ENCODE measurements around the gene CAMK1D.
"Not testable (repeated sequence)": the region's sequence is repeated elsewhere in the genome, so short reads cannot be mapped to it uniquely, and the experiment has no call there.

CAMK1D gene

DNA sequence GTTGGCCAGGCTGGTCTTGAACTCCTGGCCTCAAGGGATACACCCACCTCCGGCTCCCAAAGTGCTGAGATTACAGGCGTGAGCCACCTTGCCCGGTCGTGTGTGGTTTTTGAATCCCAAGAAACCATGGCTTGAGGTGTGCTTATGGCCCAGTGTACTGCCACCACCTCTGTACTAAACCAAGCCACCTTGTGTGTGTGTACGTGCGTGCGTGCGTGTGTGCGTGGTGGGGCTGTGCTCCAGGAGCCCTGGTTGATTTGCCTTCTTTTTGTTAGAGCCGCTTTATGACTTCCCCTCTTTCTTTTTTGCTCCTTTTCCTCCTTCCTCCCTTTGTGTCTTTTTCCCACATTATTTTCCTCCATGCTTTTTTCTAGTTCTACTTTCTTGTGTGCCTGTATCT is 121.4 kb downstream of the CAMK1D start:
- no peak for DNase-seq

DNA sequence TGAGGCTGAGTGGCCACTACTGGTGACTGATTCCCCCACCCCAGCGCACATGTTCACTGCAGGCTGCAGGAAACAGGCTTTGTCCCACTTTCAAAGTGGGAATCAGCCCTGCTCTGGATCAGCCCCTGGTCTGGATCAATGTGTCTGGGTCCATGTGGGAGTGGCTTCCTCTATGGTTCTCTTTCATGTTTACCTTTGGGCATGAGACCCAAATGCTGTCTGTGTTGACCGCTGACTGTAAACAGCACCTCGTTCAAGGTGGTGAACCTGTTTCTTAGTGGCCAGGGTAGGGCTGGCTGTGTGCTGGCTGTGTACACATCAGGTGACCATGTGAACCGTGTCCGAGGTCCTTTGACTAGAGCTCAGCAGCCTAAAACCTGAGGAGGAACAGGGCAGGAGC is 121.8 kb downstream of the CAMK1D start:
- no peak for DNase-seq

DNA sequence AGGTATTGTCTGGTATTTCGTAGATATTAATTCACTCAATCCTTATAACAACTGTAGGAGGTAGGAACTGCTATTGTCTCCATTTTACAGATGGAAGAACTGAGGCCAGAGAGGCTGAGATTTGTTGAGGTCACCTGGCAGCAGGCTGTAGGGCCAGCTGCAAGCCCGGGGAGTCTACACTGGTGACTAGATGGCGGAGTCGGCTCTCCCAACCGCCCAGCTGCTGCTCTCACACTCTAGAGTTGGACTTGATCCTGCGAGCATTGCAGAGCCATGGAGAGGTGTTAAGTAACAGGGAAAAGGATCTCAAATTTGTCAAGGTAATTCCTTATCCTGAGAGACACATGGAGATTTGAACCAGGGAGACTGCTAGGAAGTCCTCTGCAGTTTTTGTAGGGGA is 124.1 kb downstream of the CAMK1D start:
- no peak for DNase-seq

DNA sequence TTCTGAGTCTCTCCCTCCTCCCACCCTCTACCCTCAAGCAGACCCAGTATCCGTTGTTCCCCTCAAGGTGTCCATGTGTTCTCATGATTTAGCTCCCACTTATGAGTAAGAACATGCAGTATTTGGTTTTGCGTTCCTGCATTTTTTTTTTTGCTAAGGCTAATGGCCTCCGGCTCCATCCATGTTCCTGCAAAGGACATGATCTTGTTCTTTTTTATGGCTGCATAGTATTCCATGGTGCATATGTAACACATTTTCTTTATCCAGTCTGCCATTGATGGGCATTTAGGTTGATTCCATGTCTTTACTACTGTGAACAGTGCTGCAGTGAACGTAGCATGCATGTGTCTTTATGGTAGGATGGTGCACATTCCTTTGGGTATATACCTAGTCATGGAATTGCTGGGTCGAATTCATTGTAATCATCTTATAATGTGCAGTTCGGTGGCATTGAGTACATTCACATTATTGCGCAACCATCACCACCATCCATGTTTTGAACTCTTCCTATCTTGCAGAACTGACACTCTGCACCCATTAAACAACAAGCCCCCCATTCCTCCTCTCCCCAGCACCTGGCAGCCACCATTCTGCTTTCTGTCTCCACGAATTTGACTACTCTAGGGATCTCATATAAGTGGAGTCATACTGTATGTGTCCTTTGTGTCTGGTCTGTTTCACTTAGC is 125.5 kb downstream of the CAMK1D start:
- no peak for DNase-seq

DNA sequence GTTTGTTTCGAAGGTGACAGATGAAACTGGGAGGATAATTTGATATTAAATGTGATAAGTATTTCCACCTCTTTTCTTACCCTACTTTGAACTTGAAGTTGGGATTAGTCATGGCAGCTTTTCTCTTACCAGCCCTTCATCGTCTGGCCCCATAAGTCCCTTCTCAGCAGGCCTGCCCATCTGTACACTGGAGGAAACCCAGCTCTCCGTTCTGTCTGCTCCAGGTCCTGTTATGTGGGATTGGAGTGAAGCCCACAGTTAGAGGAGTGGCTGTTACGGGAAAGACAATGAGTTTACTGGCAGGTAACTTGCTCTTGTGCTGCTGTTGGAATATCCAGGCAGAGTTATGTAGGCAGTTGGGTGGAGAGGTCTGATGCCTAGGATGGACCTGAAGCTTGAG is 127.3 kb downstream of the CAMK1D start:
- no peak for DNase-seq

DNA sequence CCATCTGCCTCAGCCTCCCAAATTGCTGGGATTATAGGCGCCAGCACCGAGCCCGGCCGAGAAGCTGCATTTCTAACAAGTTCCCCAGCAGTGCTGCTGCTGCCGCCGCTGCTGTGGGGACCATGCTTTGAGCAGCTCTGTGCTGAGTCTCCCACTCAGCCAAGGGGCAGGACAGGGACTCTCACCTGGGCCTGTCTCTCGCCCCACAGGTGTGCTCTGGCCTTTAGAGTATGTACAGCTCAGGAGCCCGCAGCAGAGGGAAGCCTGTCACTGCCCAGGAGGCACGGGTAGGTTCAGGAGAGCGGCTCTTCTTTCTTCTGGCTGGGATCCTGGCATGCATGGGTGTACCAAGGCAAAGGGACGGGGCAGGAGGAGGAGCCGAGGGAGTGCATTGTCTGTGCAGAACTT is 130.1 kb downstream of the CAMK1D start:
- DNase-seq: no peak

DNA sequence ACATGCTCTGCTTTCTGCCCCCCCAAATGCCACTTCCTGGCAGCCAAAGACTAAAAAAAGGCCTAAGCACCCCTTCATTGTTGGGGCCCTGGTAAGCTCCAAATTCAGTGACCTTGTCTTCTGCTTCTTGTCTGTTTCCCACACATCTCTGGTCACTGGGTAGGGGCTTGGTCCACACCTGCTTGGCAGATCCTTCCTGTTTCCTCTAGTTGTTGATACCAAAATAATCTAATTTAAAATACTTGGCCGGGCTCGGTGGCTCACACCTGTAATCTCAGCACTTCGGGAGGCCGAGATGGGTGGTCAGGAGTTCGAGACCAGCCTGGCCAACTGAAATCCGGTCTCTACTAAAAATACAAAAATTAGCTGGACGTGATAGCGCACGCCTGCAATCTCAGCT is 130.6 kb downstream of the CAMK1D start:
- DNase-seq: no peak

DNA sequence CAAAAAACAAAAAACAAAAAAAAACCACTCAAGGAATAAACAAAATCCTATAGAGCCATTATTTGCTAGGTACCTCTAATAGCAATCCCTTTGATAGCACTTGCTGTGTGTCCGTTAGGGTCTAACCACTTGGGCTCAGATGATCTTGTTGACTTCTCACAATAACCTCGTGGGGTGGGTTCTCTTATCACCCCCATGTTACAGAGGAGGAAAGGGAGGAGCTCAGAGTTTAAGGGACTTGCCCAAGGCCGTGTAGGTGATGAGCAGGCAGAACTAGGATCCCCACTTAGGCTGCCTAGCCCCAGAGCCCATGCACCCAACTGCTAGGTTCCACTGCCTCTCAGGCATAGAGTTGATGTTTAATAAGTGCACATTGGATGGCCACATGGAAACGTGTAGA is 131.1 kb downstream of the CAMK1D start:
- no peak for DNase-seq

DNA sequence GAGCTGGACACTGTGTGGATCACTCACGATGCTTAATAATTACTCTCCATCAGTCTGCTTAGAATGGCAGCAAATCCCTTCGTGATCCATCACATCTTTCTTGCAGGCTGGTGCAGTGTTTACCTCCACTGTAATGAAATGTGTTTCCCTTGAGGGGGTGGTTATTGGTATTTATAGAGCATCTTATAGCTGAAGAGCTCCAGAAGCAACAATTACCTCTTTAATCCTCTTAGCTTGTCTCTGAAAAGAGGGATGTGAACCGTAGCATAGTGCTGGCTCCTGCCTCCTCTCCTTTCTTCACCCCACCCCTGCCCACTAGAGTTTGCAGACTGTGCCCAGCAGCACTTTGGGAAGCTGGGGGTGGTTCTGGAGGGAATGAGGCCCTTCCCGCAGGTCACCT is 132.6 kb downstream of the CAMK1D start:
- DNase-seq: no peak

DNA sequence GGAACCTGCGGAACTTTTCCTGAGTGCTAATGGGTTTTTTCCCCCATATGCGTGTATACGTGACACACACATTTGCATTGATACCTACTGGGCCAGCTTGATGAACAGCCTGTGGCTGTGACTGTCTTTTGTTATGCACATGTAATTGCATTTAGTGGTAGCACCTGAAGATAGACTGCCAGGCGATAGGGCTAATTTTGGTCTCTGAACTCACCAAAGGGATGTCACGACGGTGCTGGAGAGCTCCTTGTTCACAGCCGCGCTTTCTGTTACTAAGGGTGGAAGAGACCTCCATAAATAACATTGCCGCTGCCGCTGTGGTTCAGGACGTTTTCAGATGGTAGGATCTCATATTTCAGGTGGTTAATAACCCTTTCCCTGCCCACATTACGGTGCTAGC is 133.2 kb downstream of the CAMK1D start:
- DNase-seq: no peak

DNA sequence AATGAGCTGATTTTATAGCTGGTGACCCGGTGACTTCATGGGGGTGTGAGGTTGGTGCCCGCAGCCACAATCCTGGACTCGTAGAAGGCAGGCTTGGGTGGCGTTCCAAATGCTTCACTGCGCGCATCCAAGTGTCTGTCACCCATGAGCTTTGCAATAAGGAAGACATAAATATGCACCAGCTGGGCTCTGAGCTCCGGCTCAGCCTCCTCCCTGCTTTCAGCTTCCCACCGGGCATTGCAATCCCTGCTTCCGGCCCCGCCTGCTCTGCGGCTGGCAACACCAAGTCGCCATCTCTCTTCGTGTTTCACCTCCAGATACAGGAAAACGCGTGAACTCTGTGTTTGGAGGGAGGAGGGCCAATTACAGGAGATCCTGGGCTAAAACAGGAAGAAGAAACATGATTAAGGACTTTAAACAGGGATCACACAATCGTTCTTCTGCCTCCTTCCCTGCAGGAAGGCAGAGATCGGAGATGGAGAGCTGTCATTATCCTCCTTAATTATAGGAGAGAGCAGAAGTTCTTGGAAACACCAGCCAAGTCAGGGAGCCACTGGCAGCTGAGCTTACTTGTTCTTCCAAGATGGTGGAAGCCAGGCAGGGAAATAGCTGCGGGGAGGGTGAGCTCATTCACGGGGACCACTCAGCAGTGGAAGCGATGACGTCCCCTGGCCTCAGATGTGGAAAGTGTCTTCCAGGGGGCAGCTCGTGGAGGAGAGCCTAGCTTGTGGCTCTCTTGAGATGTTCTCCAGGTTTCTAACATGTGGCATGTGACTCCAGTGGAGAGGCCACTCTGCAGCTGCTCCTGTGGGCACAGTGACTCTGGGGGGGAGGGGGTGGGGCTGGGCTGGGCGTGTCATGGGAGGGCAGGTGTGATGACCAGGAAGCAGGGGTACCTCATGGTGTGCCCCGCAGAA is 134.9 kb downstream of the CAMK1D start:
- no peak for DNase-seq

DNA sequence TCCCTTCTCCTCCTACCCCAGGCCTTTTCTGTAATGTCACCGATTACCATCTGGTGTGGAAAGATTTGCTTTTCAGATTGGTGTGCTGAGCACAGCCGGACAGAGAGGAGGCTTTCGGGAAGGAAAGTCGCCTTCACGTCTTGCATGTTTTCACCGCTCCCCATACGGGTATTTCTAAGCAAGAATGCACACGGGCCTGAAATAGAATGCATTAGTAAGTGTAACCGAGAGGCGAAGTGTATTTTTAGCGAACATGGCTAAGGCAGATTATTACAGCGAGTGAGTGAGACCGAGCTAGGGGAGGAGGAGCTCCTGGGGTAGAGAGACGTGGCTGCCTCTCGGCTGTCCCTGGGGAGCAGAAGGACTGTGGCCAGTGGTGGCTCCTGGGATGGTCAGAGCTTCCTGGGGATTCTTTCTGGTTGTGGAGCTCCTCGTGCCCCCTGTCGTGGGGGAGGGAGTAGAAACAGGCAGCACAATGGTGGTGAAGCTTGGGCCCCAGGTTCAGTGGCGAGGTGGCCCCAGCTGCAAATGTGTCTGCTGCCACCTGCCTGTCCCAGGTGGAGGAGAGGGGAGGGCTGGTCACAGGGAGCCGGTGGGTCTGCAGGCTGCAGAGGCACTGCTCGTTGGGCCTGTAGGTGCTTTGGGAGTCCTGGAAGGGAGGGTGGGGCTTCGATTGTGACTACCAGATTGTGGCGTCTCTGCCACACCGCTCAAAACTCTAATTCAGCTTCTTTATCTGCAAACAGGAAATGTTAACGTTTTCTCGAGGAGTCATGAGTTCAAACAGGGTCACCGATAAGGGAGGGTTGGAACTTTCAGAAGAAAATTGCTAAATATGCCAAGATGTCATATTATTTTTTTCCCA is 135.8 kb downstream of the CAMK1D start:
- DNase-seq: no peak

DNA sequence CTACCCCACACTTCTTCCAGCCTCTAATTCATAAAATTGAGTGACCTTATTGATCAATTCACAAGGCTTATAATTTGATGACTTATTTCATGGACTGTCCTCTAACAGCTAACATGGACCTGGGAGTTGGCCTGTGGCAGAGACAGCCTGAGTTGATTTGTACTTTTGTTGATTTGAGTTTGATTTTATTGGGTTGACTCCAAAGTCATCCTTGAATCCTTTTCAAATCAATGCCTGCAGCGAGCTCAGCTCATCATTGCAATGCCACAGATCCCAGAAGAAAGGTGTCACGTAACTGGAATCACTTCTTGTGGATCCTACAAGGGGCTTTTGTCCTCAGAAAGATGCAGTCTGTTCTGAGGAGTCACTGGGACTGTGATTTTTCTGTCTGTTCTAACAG is 138.0 kb downstream of the CAMK1D start:
- no peak for DNase-seq

DNA sequence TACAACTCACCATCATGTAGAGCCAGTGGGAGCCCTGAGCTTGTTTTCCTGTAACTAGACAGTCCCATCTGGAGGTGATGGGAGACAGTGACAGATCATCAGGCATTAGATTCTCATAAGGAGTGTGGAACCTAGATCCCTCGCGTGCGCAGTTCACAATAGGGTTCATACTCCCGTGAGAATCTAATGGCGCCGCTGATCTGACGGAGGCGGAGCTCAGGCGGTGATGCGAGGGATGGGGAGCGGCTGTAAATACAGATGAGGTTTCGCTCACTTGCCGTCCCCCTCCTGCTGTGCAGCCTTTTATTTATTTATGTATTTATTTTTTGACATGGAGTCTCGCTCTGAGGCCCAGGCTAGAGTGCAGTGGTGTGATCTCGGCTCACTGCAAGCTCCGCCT is 139.3 kb downstream of the CAMK1D start:
- no peak for DNase-seq

DNA sequence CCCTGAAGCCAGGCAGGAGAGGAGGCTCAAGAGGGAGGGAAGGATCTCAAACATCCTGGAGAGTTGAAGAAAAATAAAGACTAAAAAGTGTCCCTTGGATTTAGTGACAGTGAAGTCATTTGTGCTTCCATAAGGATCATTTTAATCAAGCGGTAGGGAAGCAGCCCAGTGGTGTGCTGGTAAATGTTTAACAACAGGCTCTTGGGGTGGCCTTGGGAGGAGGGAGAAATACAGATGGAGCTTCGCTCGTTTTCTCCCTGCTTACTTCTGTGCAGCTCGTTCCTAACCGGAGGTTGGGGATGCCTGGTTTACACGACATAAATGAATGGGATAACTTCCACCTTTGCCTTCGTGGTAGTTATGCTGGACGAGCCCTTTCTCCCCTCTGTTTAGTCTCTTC is 140.0 kb downstream of the CAMK1D start:
- no peak for DNase-seq

DNA sequence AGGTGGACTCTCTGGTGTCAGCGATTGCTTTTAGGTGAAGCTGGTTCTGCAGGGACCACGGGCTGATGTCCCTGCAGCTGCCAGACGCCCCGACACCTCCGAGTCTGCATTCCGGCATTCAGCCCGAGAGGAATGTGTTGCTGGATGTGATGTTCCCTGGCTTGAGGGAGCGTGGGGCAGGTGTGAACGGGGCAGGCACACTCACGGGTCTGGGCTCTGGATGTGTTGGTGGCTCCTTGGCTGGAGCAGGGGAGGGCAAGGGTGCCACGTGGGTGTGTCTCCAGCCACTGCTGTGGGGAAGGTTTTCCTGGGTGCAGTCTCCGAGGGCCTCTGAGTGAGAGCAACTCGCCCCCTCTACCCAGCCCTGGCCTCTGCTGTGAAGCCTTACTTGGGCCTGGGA is 140.5 kb downstream of the CAMK1D start:
- no peak for DNase-seq

DNA sequence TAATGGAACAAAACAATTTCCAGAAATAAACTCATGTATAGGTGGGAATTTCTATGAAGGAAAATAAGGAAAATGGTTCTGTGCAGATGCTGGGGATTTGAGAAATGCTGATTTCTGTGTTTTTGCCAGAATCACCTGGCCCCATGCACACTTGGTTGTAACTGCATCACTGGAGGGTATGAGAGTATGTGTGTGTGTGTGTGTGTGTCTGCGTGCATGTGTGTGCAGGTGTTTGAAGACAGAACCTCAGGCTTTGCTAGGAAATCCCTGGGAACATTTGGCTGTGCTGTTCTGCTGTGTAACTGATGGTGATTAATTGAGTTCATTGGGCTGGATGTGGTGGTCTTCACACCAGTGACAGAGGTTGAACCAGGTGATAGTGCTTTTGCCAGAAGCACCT is 141.6 kb downstream of the CAMK1D start:
- DNase-seq: no peak

DNA sequence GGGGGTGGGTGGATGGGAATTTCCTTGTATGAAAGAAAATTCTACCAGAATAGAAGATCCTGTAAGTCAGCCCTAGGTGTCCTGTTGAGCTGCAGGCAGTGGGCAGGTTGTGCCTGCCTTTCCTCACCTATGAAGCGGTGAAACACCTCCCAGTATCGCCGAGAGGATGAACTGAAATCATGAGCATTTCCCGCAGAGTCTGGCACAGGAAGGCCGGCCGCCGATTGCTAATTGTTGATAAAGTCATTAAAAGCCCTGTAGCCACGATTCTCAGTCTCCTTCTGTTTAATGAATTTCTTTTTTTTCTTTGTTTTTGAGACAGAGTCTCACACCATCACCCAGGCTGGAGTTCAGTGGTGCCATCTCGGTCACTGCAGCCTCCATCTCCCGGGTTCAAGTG is 142.1 kb downstream of the CAMK1D start:
- DNase-seq: no peak

DNA sequence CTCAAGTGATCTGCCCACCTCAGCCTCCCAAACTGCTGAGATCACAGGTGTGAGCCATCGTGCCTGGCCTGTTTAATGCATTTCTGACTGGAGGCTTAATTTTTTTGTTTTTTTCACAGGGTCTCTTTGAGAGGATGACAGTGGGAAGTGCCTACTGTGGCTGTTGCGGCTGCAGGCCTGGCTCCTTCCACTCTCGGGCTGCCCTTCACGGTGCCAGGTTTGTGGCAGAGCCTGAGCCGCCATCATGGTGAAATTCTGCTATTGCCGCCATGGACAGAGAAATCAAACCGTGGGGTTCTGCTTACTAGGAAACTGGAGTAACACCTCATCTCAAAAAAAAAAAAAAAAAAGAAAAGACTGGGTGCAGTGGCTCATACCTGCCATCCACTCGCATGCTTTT is 142.7 kb downstream of the CAMK1D start:
- DNase-seq: no peak

DNA sequence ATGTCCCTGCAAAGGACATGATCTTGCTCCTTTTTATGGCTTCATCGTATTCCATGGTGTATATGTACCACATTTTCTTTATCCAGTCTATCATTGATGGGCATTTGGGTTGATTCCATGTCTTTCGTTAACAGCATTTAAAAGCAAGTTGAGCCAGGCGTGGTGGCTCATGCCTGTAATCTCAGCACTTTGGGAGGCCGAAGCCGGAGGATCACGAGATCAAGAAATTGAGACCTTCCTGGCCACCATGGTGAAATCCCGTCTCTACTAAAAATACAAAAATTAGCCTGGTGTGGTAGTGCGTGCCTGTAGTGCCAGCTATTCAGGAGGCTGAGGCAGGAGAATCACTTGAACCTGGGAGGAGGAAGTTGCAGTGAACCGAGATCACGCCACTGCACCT is 147.7 kb downstream of the CAMK1D start:
- DNase-seq: not testable (repeated sequence)

DNA sequence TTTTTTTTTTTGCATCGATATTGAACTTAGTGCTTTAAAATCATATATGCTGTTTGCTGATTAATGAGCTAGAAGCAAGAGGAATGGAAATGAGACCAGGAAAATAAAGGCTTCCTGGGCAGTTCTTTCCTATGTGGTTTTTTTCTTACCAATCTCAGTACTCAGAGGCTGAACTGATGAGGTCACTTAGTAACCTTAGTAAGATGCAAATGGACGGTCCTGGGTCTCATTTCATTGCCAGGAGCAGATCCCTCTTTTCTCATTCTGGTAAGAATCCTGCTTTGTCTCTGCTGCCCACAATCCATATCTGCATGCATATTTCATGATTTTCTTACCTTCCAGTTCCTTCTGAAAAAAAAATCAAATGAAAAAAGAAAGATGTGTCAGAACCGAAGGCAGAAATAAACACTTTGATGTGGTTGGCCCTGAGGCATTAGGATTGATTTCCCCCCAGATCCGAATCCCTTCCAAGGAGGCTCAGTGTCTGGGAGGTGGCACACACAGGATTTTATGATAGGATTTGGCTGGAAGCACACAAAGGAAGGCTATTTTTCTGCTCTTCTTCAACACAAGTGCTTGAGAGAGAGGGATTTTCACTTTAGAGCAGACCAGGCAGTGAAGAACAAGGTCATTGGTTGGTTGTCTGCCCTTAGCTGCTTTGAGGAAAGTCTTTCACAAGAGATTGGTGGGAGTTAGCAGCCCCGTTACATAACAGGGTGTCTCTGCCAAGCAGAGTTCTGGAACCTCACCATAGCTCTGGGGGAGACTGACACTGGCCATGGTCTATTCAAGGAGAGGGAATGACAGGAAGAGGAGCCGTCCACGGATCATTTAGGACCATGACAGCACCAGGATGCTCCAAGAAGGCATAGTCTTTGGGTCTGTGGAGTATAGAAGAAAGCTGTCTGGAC is 150.0 kb downstream of the CAMK1D start:
- DNase-seq: no peak

Measured in NCI-H748 treated with DMSO at 0.1 percent for 48 hours (cell line).